PC-9 (cell line): Measurements from ENCODE around the gene THAP7. TPM values are rescaled to one million over a fixed set of nuclear protein-coding genes. Genes with fewer than 3 reads are reported as not detected.

ENCODE experiments used
- BruUV-seq: library from RNA; stranded (reverse); fragments of 400-500 nt; replicated peaks from 2 replicates; lab custom pipeline; 2021; lab: Mats Ljungman, UMichigan
- CTCF ChIA-PET: fragments of 300-600 bp; sonication (Branson Sonifier 250); formaldehyde crosslinking; loops from one replicate; lab custom pipeline; 2022; ENCODE audit warnings: antibody characterized with exemption; lab: Charles Lee
- POLR2A ChIA-PET: fragments of 300-600 bp; sonication (Branson Sonifier 250); formaldehyde crosslinking; loops from one replicate; lab custom pipeline; 2022; ENCODE audit warnings: antibody characterized with exemption; ENCODE audit not compliant: unreplicated experiment; lab: Charles Lee
- DNase-seq, 2 experiments: peaks; one replicate each; pipeline versions ENCODE4 v3.0.0 to v3.0.0-alpha.2; 2015 to 2022; ENCODE audit warnings: mixed read lengths in 1 of 2
- H2AFZ ChIP-seq: fragments of 200-600 bp; sonication (generic); 2 replicates; pipeline ENCODE4 v1.8.1; 2017; ENCODE audit warnings: antibody characterized with exemption
- H3F3A ChIP-seq: fragments of 200-600 bp; sonication (generic); 2 replicates; pipeline ENCODE4 v1.8.1; 2017; ENCODE audit warnings: antibody characterized with exemption, mild to moderate bottlenecking, low read depth; ENCODE audit not compliant: insufficient read depth
- H3K27ac ChIP-seq: fragments of 200-600 bp; sonication (generic); 2 replicates; pipeline ENCODE4 v1.6.1; 2016; ENCODE audit warnings: mixed run types
- H3K27me3 ChIP-seq: fragments of 200-600 bp; sonication (generic); 2 replicates; pipeline ENCODE4 v1.6.1; 2016; ENCODE audit warnings: low read depth, mixed run types; ENCODE audit not compliant: insufficient read depth
- H3K36me3 ChIP-seq: fragments of 200-600 bp; sonication (generic); 2 replicates; pipeline ENCODE4 v1.6.1; 2016; ENCODE audit warnings: low read depth, mixed run types
- H3K4me1 ChIP-seq: fragments of 200-600 bp; sonication (generic); replicated peaks from 2 replicates; pipeline ENCODE4 v1.6.1; 2016; ENCODE audit warnings: mixed run types; ENCODE audit not compliant: insufficient read depth
- H3K4me2 ChIP-seq: fragments of 200-600 bp; sonication (generic); 2 replicates; pipeline ENCODE4 v1.6.1; 2017; ENCODE audit warnings: mixed run types
- H3K4me3 ChIP-seq: fragments of 200-600 bp; sonication (generic); 2 replicates; pipeline ENCODE4 v1.6.1; 2016; ENCODE audit warnings: mixed run types
- H3K79me2 ChIP-seq: fragments of 200-600 bp; sonication (generic); 2 replicates; pipeline ENCODE4 v1.6.1; 2017; ENCODE audit warnings: low read depth, mixed run types
- H3K9me2 ChIP-seq: fragments of 200-600 bp; sonication (generic); 2 replicates; pipeline ENCODE4 v1.8.1; 2017; ENCODE audit warnings: mild to moderate bottlenecking; ENCODE audit not compliant: insufficient read depth
- H3K9me3 ChIP-seq: fragments of 200-600 bp; sonication (generic); 2 replicates; pipeline ENCODE4 v1.8.1; 2016; ENCODE audit warnings: low read depth; ENCODE audit not compliant: insufficient read depth
- H4K20me1 ChIP-seq: fragments of 200-600 bp; sonication (generic); 2 replicates; pipeline ENCODE4 v1.8.1; 2017; ENCODE audit not compliant: insufficient read depth
- EZH2 ChIP-seq: fragments of 200-600 bp; sonication (generic); IDR thresholded peaks from 2 replicates; pipeline ENCODE4 v1.8.0; 2017; ENCODE audit warnings: antibody characterized with exemption, low read depth
- intact Hi-C: fragments of 100-400 bp; cut with micrococcal nuclease; formaldehyde crosslinking; loops from one replicate; pipeline ENCODE4 v1.10.0; 2022; ENCODE audit not compliant: unreplicated experiment
- total RNA-seq: library from RNA; stranded (reverse); gene quantifications from 2 replicates; pipeline ENCODE4 v1.2.3, GENCODE V29; 2021
- TF ChIP-seq, protein P1 (sequence below): fragments of 200-600 bp; sonication (generic); conservative IDR thresholded peaks from 2 replicates; pipeline ENCODE4 v1.6.1; 2017; ENCODE audit warnings: mixed run types, antibody characterized with exemption, mild to moderate bottlenecking, moderate library complexity

Gene THAP7
- total RNA-seq, 1 experiment from 2014 or later: 17.0 TPM

DNA sequence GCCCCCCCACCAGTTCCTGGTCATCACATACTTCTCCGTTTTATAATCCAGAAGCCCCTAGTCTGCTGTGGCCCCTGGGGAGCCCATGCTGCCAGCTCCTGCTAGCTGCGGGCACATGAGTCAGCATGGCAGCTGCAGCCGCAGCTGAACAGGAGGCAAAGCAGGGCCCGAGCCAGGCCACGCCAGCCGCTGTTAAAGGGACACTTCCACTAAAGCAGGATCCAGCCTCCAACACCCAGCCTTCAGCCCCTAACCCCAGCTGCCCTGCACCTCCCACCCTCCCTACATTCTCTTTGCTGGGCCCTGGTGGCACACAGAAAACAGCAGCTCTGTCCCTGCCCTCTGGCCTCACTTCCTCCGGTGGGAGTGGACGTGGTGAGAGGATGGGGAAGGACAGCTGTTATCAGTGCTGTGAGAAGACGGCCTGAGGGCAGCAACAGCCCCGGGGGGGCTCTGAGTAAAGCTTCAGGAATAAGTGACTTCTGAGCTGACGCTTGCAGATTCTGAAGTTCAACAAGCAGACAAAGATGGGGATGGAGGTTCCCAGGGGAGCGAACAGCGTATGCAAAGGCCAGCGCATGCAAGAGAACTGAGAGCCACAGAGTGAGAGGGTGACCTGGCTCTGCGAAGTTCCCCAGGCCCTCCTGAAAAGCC is 43.1 kb upstream of the THAP7 start:
- H3K4me2 ChIP-seq: peak overlapping the region; percentile 71
- 0 out of 2 replicates have a peak, but pooled peaks cover 3% of the 10 kb centered on the region for H3F3A ChIP-seq
- no peaks in the 10 kb centered on the region for H3K36me3 ChIP-seq
- H3K79me2 ChIP-seq: no peaks in the 10 kb centered on the region
- no peaks in the 10 kb centered on the region for H3K9me2 ChIP-seq
- TF ChIP-seq, protein P1, sequence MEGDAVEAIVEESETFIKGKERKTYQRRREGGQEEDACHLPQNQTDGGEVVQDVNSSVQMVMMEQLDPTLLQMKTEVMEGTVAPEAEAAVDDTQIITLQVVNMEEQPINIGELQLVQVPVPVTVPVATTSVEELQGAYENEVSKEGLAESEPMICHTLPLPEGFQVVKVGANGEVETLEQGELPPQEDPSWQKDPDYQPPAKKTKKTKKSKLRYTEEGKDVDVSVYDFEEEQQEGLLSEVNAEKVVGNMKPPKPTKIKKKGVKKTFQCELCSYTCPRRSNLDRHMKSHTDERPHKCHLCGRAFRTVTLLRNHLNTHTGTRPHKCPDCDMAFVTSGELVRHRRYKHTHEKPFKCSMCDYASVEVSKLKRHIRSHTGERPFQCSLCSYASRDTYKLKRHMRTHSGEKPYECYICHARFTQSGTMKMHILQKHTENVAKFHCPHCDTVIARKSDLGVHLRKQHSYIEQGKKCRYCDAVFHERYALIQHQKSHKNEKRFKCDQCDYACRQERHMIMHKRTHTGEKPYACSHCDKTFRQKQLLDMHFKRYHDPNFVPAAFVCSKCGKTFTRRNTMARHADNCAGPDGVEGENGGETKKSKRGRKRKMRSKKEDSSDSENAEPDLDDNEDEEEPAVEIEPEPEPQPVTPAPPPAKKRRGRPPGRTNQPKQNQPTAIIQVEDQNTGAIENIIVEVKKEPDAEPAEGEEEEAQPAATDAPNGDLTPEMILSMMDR: no peak
- TF ChIP-seq EZH2: no peak
- H4K20me1 ChIP-seq: no peaks in the 10 kb centered on the region
- no peak overlapping the region for H3K27ac ChIP-seq
- ChIA-PET CTCF (interaction anchor here (0.6 kb wide), 1 partner anchor 266 kb away, joined by 3 read pairs; no protein-coding TSS in a partner anchor), POLR2A (interaction anchor here (0.6 kb wide), 1 partner anchor 116 kb away, joined by 7 read pairs; no protein-coding TSS in a partner anchor)
- H3K9me3 ChIP-seq: no peaks in the 10 kb centered on the region
- no TSS peak for BruUV-seq
- 0 out of 2 replicates have a peak overlapping the region, but pooled peaks have one; percentile 27 for H2AFZ ChIP-seq
- no peaks in the 10 kb centered on the region for H3K27me3 ChIP-seq
- intact Hi-C loops: no loop called here
- peaks cover 27% of the 10 kb centered on the region for H3K4me1 ChIP-seq
- H3K4me3 ChIP-seq: peak overlapping the region; percentile 44; the same call in 1 of the 2 replicates
- DNase-seq: peak in 1 of 2 experiments; percentile 29

DNA sequence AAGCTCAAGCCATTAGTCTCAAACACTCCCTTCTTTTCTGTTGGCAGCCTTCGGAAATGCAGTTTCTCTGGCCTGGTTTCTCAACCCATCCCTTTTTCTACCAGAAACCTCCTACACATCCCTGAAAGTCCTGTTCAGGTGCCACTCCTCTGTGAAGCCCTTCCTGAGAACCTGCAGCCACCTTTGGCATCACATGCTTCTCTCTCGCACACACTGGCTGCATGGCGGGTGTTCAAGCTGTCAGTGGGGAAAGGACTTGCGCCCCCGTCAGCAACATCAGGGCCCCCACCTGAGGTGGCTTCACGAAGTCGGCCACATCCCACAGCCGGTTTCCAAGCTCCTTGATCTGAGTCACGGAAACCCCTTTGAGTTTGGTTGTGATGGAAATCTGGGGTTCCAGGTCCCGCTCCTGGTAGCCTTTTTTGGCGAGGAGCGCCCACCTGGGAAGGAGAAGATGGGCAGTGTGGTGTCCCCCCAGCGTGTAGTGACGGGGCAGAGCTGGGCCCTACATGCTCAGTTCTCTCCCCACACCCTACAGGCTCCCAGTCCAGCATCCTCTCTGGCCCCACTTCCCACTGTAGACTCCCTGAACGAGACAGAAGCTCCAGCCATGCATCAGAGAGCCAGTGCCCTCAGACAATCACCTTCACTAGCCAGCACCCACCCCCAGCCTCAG is 42.1 kb upstream of the THAP7 start:
- POLR2A ChIA-PET: interaction anchor here (0.5 to 0.6 kb wide), 2 partner anchors 11 to 115 kb away, joined by 7 read pairs; no protein-coding TSS in a partner anchor
- intact Hi-C loops: no loop called here
- BruUV-seq: no TSS peak

More for the DNA sequence above, 42.1 kb upstream of the THAP7 start:
- Histone ChIP-seq H3K27ac (no peak overlapping the region), H3K79me2 (no peaks in the 10 kb centered on the region), H3K9me2 (no peaks in the 10 kb centered on the region), H4K20me1 (no peaks in the 10 kb centered on the region), H2AFZ (no peak overlapping the region), H3K9me3 (no peaks in the 10 kb centered on the region), H3K4me1 (peaks cover 27% of the 10 kb centered on the region), H3K36me3 (no peaks in the 10 kb centered on the region), H3F3A (0 out of 2 replicates have a peak, but pooled peaks cover 3% of the 10 kb centered on the region), H3K4me3 (no peak overlapping the region), H3K27me3 (no peaks in the 10 kb centered on the region), H3K4me2 (peak overlapping the region; percentile 71)
- TF ChIP-seq, protein P1: no peak
- TF ChIP-seq EZH2: no peak
- DNase-seq: no peak
- CTCF ChIA-PET: interaction anchor here (0.8 to 1.0 kb wide), 2 partner anchors 28 to 58 kb away, joined by 4 read pairs; no protein-coding TSS in a partner anchor
